ENCODE results near the gene EFCC1. TPM values are rescaled to one million over a fixed set of nuclear protein-coding genes. Genes with fewer than 3 reads are reported as not detected.

EFCC1 gene
- total RNA-seq, 2 experiments from 2014 or later: 0.16 to 0.38 TPM

GRCh38 chr3:129059311-129059958 is 58.3 kb downstream of the EFCC1 start:
- Mint-ChIP-seq H3K36me3 (ENCODE audit: low read depth) (no peaks in the 10 kb centered on the region), H3K9me3 (no peaks in the 10 kb centered on the region), H3K4me3 (no peak overlapping the region), H3K4me1 (ENCODE audit: low read depth) (peaks cover 2% of the 10 kb centered on the region), H3K27me3 (no peaks in the 10 kb centered on the region), H3K27ac (no peak overlapping the region)
- no peak for TF ChIP-seq CTCF (IDR thresholded peaks at IDR 0.05)
- ATAC-seq (no peak), DNase-seq (no peak)
- intact Hi-C loops (cut with micrococcal nuclease): loop anchor here (10.0 kb wide), 1 partner anchor 55 kb away; no protein-coding TSS in a partner anchor
- ChIA-PET CTCF (interaction anchor here (0.8 to 1.0 kb wide), 2 partner anchors 13 to 89 kb away, joined by 3 read pairs; no protein-coding TSS in a partner anchor), POLR2A (interaction anchor here (0.6 kb wide), 1 partner anchor 181 kb away, joined by 3 read pairs; no protein-coding TSS in a partner anchor)

- ChIA-PET CTCF (interaction anchor here (0.8 kb wide), 1 partner anchor 14 kb away, joined by 3 read pairs; no protein-coding TSS in a partner anchor), POLR2A (interaction anchor here (0.6 kb wide), 1 partner anchor 179 kb away, joined by 3 read pairs; no protein-coding TSS in a partner anchor)
- no peaks in the 10 kb centered on the region for H3K27me3 Mint-ChIP-seq
- no peak within 1 kb of the TSS for H3K27ac Mint-ChIP-seq
- H3K4me3 Mint-ChIP-seq: no peak within 1 kb of the TSS
- DNase-seq: no peak
- intact Hi-C loops (cut with micrococcal nuclease): no loop called here
- no peaks in the 10 kb centered on the region for H3K36me3 Mint-ChIP-seq (ENCODE audit: low read depth)
- no peaks in the 10 kb centered on the region for H3K9me3 Mint-ChIP-seq
- no peak for TF ChIP-seq CTCF (IDR thresholded peaks at IDR 0.05)
- H3K4me1 Mint-ChIP-seq (ENCODE audit: low read depth): peaks cover 2% of the 10 kb centered on the region
- ATAC-seq: peak; percentile 28
Observed at GRCh38 chr3:129060276-129061022, 59.3 kb downstream of the EFCC1 start, which contains the start of gene GP9. GP9 (plus strand) TSS chr3:129060779; CDS start chr3:129061740, 961 bp downstream.

- DNase-seq (no peak), ATAC-seq (no peak)
- no peak overlapping the region for H3K4me3 Mint-ChIP-seq
- POLR2A ChIA-PET: no interaction called here
- TF ChIP-seq CTCF (IDR thresholded peaks at IDR 0.05): no peak
- no peak overlapping the region for H3K27ac Mint-ChIP-seq
- no peaks in the 10 kb centered on the region for H3K9me3 Mint-ChIP-seq
- no peaks in the 10 kb centered on the region for H3K27me3 Mint-ChIP-seq
- no peaks in the 10 kb centered on the region for H3K36me3 Mint-ChIP-seq (ENCODE audit: low read depth)
- intact Hi-C loops (cut with micrococcal nuclease): no loop called here
- CTCF ChIA-PET: interaction anchor here (1.0 to 1.3 kb wide), 2 partner anchors 8 to 58 kb away, joined by 3 read pairs; no protein-coding TSS in a partner anchor
- H3K4me1 Mint-ChIP-seq (ENCODE audit: low read depth): peaks cover 2% of the 10 kb centered on the region
Observed at GRCh38 chr3:129061023-129061887, 60.2 kb downstream of the EFCC1 start.

- DNase-seq: no peak
- POLR2A ChIA-PET: interaction anchor here (0.6 kb wide), 1 partner anchor 58 kb away, joined by 3 read pairs; no protein-coding TSS in a partner anchor
- ATAC-seq: no peak
- CTCF ChIA-PET: interaction anchor here (1.0 to 1.3 kb wide), 3 partner anchors 8 to 57 kb away, joined by 3 to 7 read pairs (median 3); no protein-coding TSS in a partner anchor
- intact Hi-C loops (cut with micrococcal nuclease): no loop called here
- no peaks in the 10 kb centered on the region for H3K36me3 Mint-ChIP-seq (ENCODE audit: low read depth)
- H3K4me1 Mint-ChIP-seq (ENCODE audit: low read depth): peaks cover 2% of the 10 kb centered on the region
- H3K27me3 Mint-ChIP-seq: no peaks in the 10 kb centered on the region
- no peaks in the 10 kb centered on the region for H3K9me3 Mint-ChIP-seq
- no peak overlapping the region for H3K27ac Mint-ChIP-seq
- TF ChIP-seq CTCF (IDR thresholded peaks at IDR 0.05): no peak
- H3K4me3 Mint-ChIP-seq: no peak overlapping the region
Observed at GRCh38 chr3:129061888-129062834, 61.1 kb downstream of the EFCC1 start.

Data from activated CD8-positive, alpha-beta T cell treated with anti-CD3 and anti-CD28 coated beads for 36 hours (primary cell).